ENCODE data around the gene SPATS1. TPM values are rescaled to one million over a fixed set of nuclear protein-coding genes. Genes with fewer than 3 reads are reported as not detected.
A peak's percentile ranks its signal among the peaks of the same experiment; 100 is the strongest.

SPATS1 gene
- total and polyA plus RNA-seq, 2 of the 13 experiments (the other 11 are each of a cell fraction or from before 2014, with no cell fraction given): not detected

DNA sequence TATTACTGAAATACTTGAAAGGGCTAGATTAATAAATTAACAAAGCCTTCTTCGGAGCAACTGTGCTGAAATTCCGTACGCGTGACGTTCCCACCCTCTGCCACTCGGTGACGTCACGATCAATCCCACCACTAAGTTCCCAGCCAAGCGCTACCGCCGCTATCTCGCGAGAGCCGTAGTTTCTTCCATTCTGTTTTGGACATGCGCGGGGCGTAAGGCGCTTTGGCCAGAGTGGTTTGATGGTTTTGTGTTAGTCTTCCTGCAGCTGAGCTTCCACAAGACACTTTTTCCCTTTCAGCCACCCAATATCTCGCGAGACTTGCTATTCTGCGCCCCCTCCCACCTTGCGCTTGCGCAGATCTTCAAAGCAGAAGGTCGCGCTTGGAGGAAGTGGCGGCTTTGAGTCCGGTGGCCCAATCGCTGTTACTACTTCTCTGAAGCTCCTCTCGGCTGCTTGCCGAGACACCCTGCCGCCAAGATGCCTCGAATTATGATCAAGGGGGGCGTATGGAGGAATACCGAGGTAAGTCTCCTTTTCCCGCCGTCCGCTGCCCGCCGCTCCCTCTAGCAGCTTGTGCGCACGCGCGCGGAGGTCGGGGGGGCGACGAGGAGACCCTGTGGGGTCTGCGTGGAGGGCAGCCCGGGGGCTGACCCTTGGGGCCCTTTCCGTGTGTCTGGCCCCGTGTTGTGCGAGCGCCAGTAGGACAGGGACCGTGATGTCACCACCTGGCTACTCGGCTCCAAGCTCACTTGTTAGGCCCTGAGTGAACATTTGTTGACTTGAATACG is 45.1 kb downstream of the SPATS1 start, which contains the start of gene CDC5L (continued):
- TF ChIP-seq SMAD9 (CRISPR knock-in tag; IDR thresholded peaks at IDR 0.05): peak; percentile 79; the same call in 1 of the 2 replicates
- no peak for TF ChIP-seq ZNF260 (CRISPR knock-in tag; IDR thresholded peaks at IDR 0.05; ENCODE audit: borderline replicate concordance, low read depth)
- TF ChIP-seq, protein P1, sequence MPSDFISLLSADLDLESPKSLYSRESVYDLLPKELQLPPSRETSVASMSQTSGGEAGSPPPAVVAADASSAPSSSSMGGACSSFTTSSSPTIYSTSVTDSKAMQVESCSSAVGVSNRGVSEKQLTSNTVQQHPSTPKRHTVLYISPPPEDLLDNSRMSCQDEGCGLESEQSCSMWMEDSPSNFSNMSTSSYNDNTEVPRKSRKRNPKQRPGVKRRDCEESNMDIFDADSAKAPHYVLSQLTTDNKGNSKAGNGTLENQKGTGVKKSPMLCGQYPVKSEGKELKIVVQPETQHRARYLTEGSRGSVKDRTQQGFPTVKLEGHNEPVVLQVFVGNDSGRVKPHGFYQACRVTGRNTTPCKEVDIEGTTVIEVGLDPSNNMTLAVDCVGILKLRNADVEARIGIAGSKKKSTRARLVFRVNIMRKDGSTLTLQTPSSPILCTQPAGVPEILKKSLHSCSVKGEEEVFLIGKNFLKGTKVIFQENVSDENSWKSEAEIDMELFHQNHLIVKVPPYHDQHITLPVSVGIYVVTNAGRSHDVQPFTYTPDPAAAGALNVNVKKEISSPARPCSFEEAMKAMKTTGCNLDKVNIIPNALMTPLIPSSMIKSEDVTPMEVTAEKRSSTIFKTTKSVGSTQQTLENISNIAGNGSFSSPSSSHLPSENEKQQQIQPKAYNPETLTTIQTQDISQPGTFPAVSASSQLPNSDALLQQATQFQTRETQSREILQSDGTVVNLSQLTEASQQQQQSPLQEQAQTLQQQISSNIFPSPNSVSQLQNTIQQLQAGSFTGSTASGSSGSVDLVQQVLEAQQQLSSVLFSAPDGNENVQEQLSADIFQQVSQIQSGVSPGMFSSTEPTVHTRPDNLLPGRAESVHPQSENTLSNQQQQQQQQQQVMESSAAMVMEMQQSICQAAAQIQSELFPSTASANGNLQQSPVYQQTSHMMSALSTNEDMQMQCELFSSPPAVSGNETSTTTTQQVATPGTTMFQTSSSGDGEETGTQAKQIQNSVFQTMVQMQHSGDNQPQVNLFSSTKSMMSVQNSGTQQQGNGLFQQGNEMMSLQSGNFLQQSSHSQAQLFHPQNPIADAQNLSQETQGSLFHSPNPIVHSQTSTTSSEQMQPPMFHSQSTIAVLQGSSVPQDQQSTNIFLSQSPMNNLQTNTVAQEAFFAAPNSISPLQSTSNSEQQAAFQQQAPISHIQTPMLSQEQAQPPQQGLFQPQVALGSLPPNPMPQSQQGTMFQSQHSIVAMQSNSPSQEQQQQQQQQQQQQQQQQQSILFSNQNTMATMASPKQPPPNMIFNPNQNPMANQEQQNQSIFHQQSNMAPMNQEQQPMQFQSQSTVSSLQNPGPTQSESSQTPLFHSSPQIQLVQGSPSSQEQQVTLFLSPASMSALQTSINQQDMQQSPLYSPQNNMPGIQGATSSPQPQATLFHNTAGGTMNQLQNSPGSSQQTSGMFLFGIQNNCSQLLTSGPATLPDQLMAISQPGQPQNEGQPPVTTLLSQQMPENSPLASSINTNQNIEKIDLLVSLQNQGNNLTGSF (CRISPR knock-in tag; IDR thresholded peaks at IDR 0.05): peak; percentile 71; the same call in 1 of the 2 replicates
- TF ChIP-seq, protein P2, sequence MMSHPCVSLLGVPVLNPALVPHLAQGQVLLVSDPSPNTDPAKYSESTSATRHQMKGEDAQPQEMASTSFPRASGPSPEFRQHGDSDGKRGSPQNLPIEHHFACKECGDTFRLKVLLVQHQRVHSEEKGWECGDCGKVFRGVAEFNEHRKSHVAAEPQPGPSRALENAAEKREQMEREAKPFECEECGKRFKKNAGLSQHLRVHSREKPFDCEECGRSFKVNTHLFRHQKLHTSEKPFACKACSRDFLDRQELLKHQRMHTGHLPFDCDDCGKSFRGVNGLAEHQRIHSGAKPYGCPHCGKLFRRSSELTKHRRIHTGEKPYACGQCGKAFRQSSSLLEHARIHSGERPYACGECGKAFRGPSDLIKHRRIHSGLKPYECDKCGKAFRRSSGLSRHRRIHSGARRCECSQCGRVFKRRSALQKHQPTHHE (CRISPR knock-in tag; IDR thresholded peaks at IDR 0.05; ENCODE audit: borderline replicate concordance): peak; percentile 89; the same call in 1 of the 2 replicates
- peak; percentile 79 for TF ChIP-seq PITX1 (CRISPR knock-in tag; IDR thresholded peaks at IDR 0.05)
- peak; percentile 12; the same call in 1 of the 2 replicates for TF ChIP-seq DPF2 (CRISPR knock-in tag; IDR thresholded peaks at IDR 0.05; ENCODE audit: borderline replicate concordance, low read depth)
- TF ChIP-seq ZNF451 (CRISPR knock-in tag; IDR thresholded peaks at IDR 0.05): peak; percentile 84; the same call in 1 of the 2 replicates
- 0 out of 2 replicates have a peak, but pooled peaks have one; percentile 62 for TF ChIP-seq ELF4 (CRISPR knock-in tag; IDR thresholded peaks at IDR 0.05; ENCODE audit: borderline replicate concordance)
- TF ChIP-seq, protein P3, sequence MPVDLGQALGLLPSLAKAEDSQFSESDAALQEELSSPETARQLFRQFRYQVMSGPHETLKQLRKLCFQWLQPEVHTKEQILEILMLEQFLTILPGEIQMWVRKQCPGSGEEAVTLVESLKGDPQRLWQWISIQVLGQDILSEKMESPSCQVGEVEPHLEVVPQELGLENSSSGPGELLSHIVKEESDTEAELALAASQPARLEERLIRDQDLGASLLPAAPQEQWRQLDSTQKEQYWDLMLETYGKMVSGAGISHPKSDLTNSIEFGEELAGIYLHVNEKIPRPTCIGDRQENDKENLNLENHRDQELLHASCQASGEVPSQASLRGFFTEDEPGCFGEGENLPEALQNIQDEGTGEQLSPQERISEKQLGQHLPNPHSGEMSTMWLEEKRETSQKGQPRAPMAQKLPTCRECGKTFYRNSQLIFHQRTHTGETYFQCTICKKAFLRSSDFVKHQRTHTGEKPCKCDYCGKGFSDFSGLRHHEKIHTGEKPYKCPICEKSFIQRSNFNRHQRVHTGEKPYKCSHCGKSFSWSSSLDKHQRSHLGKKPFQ (CRISPR knock-in tag; IDR thresholded peaks at IDR 0.05; ENCODE audit: insufficient replicate concordance): no peak
- TF ChIP-seq RXRB (CRISPR knock-in tag; IDR thresholded peaks at IDR 0.05; ENCODE audit: borderline replicate concordance): peak; percentile 25; the same call in 1 of the 2 replicates
- TF ChIP-seq BCL6 (CRISPR knock-in tag; IDR thresholded peaks at IDR 0.05): peak; percentile 5; the same call in 1 of the 2 replicates
- peak; percentile 45; the same call in 1 of the 2 replicates for TF ChIP-seq RARA (CRISPR knock-in tag; IDR thresholded peaks at IDR 0.05)
- TF ChIP-seq, protein P4, sequence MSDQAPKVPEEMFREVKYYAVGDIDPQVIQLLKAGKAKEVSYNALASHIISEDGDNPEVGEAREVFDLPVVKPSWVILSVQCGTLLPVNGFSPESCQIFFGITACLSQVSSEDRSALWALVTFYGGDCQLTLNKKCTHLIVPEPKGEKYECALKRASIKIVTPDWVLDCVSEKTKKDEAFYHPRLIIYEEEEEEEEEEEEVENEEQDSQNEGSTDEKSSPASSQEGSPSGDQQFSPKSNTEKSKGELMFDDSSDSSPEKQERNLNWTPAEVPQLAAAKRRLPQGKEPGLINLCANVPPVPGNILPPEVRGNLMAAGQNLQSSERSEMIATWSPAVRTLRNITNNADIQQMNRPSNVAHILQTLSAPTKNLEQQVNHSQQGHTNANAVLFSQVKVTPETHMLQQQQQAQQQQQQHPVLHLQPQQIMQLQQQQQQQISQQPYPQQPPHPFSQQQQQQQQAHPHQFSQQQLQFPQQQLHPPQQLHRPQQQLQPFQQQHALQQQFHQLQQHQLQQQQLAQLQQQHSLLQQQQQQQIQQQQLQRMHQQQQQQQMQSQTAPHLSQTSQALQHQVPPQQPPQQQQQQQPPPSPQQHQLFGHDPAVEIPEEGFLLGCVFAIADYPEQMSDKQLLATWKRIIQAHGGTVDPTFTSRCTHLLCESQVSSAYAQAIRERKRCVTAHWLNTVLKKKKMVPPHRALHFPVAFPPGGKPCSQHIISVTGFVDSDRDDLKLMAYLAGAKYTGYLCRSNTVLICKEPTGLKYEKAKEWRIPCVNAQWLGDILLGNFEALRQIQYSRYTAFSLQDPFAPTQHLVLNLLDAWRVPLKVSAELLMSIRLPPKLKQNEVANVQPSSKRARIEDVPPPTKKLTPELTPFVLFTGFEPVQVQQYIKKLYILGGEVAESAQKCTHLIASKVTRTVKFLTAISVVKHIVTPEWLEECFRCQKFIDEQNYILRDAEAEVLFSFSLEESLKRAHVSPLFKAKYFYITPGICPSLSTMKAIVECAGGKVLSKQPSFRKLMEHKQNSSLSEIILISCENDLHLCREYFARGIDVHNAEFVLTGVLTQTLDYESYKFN (CRISPR knock-in tag; conservative IDR thresholded peaks at IDR 0.05): peak; percentile 62
- no peak for TF ChIP-seq PAWR (CRISPR knock-in tag; IDR thresholded peaks at IDR 0.05; ENCODE audit: borderline replicate concordance)
- peak; percentile 90 for TF ChIP-seq ZNF883 (CRISPR knock-in tag; IDR thresholded peaks at IDR 0.05; ENCODE audit: not compliant biosample characterization)
- TF ChIP-seq ZSCAN25 (CRISPR knock-in tag; IDR thresholded peaks at IDR 0.05): no peak; the same call in 1 of the 2 replicates

Data from HepG2 (cell line).